HUES6 (cell line): Measurements from ENCODE around the gene EIF4B.

Experiments used
- H3K27ac ChIP-seq: 2 replicates; pipeline ENCODE4 v1.7.0; 2013; ENCODE audit warnings: low read depth, mild to moderate bottlenecking, low read length, inconsistent platforms
- H3K27me3 ChIP-seq: 2 replicates; pipeline ENCODE4 v1.6.1; 2013; ENCODE audit warnings: low read length; ENCODE audit not compliant: control insufficient read depth, insufficient read depth
- H3K36me3 ChIP-seq: 2 replicates; pipeline ENCODE4 v1.6.1; 2013; ENCODE audit warnings: low read length; ENCODE audit not compliant: control insufficient read depth, insufficient read depth
- H3K4me1 ChIP-seq: 2 replicates; pipeline ENCODE4 v1.6.1; 2013; ENCODE audit warnings: low read length; ENCODE audit not compliant: control insufficient read depth, insufficient read depth
- H3K4me3 ChIP-seq: 2 replicates; pipeline ENCODE4 v1.5.1; 2013; ENCODE audit warnings: low read depth, low read length
- H3K9ac ChIP-seq: one replicate; pipeline ENCODE4 v1.6.1; 2013; ENCODE audit warnings: mild to moderate bottlenecking, low read length
- H3K9me3 ChIP-seq: 2 replicates; pipeline ENCODE4 v1.6.1; 2013; ENCODE audit warnings: low read depth, low read length; ENCODE audit not compliant: control insufficient read depth, insufficient read depth

Gene EIF4B

GRCh38 chr12:53067074-53067992 lies 61.1 kb downstream of the EIF4B start:
- H3K4me1 ChIP-seq = peaks cover 39% of the 10 kb centered on the region
- no peak overlapping the region for H3K4me3 ChIP-seq
- 0 out of 2 replicates have a peak, but pooled peaks cover 2% of the 10 kb centered on the region for H3K27me3 ChIP-seq
- H3K27ac ChIP-seq = no peak overlapping the region
- peaks cover 6% of the 10 kb centered on the region for H3K36me3 ChIP-seq
- H3K9me3 ChIP-seq = no peaks in the 10 kb centered on the region
- no peak overlapping the region for H3K9ac ChIP-seq

DNA sequence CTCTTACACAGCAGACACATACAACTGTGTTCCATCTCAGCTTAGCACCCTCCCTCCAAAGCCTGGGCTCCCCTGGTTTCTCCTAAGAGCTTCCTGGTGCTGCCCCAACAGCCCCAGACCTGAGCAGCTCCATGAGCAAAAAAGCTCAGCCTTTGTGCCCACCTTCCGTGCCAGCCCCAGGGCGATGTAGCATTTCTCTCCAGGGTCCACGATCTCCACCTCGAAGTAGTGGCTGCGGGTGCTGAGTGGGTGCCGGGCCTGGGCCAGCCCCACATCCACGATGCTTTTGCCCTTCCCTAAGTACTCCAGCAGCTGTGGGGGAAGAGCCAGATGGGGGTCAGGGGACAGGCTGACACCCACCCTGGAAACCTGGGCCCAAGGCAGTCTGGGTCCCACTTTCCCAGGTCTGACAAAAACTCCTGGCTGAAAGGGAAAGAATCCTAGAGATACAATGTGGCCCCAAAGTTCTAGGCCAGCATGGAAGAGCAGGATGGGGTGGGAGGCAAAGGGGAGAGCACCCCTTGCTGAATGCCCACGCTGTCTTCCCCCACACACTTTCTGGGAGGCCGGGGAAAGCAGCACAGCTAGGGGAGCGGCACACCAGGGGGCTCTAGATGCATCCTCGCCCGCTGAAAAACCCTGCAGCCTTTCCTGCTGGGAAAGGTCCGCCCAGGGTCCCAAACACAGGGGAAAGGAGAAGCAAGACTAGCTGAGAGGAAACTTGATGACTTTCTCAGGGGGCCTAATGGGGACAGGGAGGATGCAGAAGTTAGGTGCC lies 61.9 kb downstream of the EIF4B start:
- peaks cover 6% of the 10 kb centered on the region for H3K36me3 ChIP-seq
- no peak overlapping the region for H3K9ac ChIP-seq
- no peak overlapping the region for H3K27ac ChIP-seq
- H3K4me3 ChIP-seq = no peak overlapping the region
- H3K4me1 ChIP-seq = peaks cover 44% of the 10 kb centered on the region
- 0 out of 2 replicates have a peak, but pooled peaks cover 2% of the 10 kb centered on the region for H3K27me3 ChIP-seq
- no peaks in the 10 kb centered on the region for H3K9me3 ChIP-seq

- Histone ChIP-seq H3K27me3 (0 out of 2 replicates have a peak, but pooled peaks cover 2% of the 10 kb centered on the region), H3K4me3 (no peak overlapping the region), H3K27ac (no peak overlapping the region), H3K9ac (no peak overlapping the region), H3K9me3 (no peaks in the 10 kb centered on the region), H3K36me3 (peaks cover 3% of the 10 kb centered on the region), H3K4me1 (peaks cover 44% of the 10 kb centered on the region)
Observed at GRCh38 chr12:53068811-53069585, 62.7 kb downstream of the EIF4B start.

DNA sequence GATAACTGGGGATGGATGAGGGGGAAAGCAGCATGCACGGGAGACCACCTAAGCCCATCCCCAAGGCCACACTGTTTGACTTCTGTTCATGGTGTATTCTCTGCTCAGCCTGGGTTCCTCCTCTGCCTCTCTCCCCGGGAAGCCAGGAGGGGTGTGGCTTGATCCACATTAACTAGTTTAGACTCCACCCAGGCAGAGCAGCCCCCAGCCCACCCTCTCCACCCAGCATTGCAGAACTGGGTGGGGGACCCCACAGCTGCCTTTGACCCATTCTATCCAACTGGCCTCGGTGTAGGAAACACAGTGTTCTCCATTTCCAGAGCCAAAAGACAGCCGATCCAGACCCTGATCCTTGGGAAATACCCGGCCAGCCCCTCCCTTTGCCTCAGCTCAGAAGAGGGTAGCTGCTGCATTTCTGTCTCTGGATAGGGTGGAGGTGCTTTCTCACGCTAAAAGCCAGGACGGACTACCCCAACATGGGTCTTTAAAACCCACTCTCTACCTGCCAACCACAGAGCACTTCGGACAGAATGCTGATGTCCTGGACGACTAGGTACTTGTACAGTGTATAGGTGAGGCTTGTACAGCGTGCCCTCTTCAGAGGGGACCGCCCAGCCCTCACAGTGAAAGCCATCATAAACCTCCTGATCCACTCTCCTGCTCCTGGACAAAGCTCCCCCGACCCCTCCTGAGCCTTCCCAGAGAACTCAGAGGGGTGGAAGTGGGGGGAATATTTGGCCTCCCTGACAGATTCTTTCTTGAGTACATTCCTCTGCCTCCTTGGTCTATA lies 63.6 kb downstream of the EIF4B start:
- no peak overlapping the region for H3K4me3 ChIP-seq
- H3K27ac ChIP-seq = no peak overlapping the region
- H3K9me3 ChIP-seq = no peaks in the 10 kb centered on the region
- no peak overlapping the region for H3K9ac ChIP-seq
- peaks cover 44% of the 10 kb centered on the region for H3K4me1 ChIP-seq
- H3K27me3 ChIP-seq = 0 out of 2 replicates have a peak, but pooled peaks cover 2% of the 10 kb centered on the region
- H3K36me3 ChIP-seq = peaks cover 9% of the 10 kb centered on the region; the same call in 1 of the 2 replicates

GRCh38 chr12:53070877-53071492 lies 64.7 kb downstream of the EIF4B start:
- H3K4me3 ChIP-seq = no peak overlapping the region
- no peak overlapping the region for H3K27ac ChIP-seq
- H3K27me3 ChIP-seq = 0 out of 2 replicates have a peak, but pooled peaks cover 2% of the 10 kb centered on the region
- H3K36me3 ChIP-seq = peaks cover 11% of the 10 kb centered on the region; the same call in 1 of the 2 replicates
- H3K9ac ChIP-seq = no peak overlapping the region
- no peaks in the 10 kb centered on the region for H3K9me3 ChIP-seq
- H3K4me1 ChIP-seq = peaks cover 44% of the 10 kb centered on the region

DNA sequence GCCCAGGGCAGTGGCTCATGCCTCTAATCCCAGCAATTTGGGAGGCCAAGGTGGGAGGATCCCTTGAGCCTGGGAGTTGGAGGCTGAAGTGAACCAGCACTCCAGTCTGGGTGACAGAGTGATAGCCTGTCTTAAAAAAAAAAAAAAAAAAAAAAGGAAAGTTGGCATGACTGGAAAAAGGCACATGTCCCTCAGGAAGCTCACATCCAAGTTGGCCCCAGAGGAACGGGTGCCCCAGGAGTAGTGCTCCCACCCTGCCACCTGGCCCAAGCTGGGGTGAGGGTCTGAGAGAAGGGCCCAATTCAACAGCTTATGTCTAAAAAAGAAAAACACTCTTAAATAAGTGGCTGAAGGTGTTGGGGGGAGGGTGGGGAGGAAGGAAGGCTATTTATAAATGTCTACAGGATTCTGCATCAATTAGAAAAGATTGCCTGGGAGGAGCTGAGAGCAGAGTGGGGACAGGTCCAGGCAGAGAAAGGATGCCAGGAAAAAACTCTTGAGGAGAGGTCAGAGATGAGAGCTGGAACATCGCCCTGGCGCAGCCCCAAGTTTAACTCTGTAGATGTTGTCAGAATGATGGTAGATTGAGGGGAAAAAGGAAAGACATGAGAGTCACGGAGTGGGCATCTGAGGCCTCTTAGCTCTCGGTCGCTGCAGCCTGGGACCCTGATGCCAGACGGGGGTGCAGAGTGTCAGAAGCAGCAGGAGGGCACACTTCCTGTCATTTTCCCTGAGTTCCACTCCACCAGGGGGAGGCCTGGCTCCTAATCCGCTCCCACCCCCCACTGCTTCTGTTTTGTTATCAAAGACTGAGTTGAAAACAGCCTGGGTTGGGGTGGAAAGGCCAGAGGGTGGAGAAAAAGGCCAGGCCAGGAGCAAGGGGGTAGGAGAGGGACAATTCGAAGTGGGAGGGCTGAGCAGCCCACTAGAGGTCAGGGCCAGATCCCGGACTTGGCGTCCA lies 65.6 kb downstream of the EIF4B start:
- Histone ChIP-seq H3K4me3 (no peak overlapping the region), H3K4me1 (peaks cover 38% of the 10 kb centered on the region), H3K27ac (no peak overlapping the region), H3K27me3 (no peaks in the 10 kb centered on the region), H3K36me3 (peaks cover 12% of the 10 kb centered on the region; the same call in 1 of the 2 replicates), H3K9ac (no peak overlapping the region), H3K9me3 (no peaks in the 10 kb centered on the region)

- Histone ChIP-seq H3K36me3 (peaks cover 12% of the 10 kb centered on the region; the same call in 1 of the 2 replicates), H3K4me3 (no peak overlapping the region), H3K9ac (no peak overlapping the region), H3K9me3 (no peaks in the 10 kb centered on the region), H3K4me1 (peaks cover 39% of the 10 kb centered on the region), H3K27me3 (no peaks in the 10 kb centered on the region), H3K27ac (no peak overlapping the region)
Observed at GRCh38 chr12:53073881-53074280, 67.6 kb downstream of the EIF4B start.

GRCh38 chr12:53074283-53074998 lies 68.2 kb downstream of the EIF4B start:
- Histone ChIP-seq H3K9ac (no peak overlapping the region), H3K27ac (no peak overlapping the region), H3K4me1 (peaks cover 33% of the 10 kb centered on the region), H3K9me3 (no peaks in the 10 kb centered on the region), H3K27me3 (no peaks in the 10 kb centered on the region), H3K4me3 (no peak overlapping the region), H3K36me3 (peaks cover 12% of the 10 kb centered on the region; the same call in 1 of the 2 replicates)

DNA sequence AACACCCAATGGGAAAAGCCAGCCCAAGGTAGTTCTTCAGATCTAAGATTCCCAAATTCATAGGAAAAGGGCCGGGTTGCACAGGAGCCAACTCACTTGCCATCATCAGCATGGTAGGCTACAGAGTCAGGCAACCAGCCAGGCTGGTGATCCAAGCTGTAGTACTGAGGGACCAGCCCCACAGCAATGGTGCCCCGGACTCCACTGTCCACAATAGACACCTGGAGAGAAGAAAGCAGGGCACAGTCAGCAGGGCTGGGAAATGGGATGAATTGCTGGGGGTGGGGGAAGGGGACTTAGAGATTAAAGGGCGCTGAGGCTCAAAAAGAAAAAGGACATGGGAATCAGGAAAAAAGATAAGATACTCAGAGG lies 68.7 kb downstream of the EIF4B start:
- peaks cover 31% of the 10 kb centered on the region for H3K4me1 ChIP-seq
- peaks cover 12% of the 10 kb centered on the region; the same call in 1 of the 2 replicates for H3K36me3 ChIP-seq
- H3K27ac ChIP-seq = no peak overlapping the region
- no peaks in the 10 kb centered on the region for H3K9me3 ChIP-seq
- no peak overlapping the region for H3K4me3 ChIP-seq
- no peak overlapping the region for H3K9ac ChIP-seq
- H3K27me3 ChIP-seq = no peaks in the 10 kb centered on the region
